Erythroblast (primary cell): ENCODE measurements around the gene DNAH14.
"Not testable (repeated sequence)": the region's sequence is repeated elsewhere in the genome, so short reads cannot be mapped to it uniquely, and the experiment has no call there.

Experiments
- DNase-seq, 2 experiments: peaks; one replicate each; lab custom pipeline; 2025; lab: John Stamatoyannopoulos, UW
- GATA1 ChIP-seq: IDR thresholded peaks from 2 replicates; pipeline ENCODE4 v1.6.1; 2011; ENCODE audit warnings: low read depth, mild to moderate bottlenecking, control low read depth, low read length, moderate library complexity
- POLR2A ChIP-seq: IDR thresholded peaks from 2 replicates; pipeline ENCODE4 v1.6.1; 2011; ENCODE audit warnings: mild to moderate bottlenecking, low read length

The DNAH14 gene

GRCh38 chr1:224938652-224939051 lies 9.2 kb downstream of the DNAH14 start:
- TF ChIP-seq GATA1 (no peak), POLR2A (no peak)
- DNase-seq = no peak

DNA sequence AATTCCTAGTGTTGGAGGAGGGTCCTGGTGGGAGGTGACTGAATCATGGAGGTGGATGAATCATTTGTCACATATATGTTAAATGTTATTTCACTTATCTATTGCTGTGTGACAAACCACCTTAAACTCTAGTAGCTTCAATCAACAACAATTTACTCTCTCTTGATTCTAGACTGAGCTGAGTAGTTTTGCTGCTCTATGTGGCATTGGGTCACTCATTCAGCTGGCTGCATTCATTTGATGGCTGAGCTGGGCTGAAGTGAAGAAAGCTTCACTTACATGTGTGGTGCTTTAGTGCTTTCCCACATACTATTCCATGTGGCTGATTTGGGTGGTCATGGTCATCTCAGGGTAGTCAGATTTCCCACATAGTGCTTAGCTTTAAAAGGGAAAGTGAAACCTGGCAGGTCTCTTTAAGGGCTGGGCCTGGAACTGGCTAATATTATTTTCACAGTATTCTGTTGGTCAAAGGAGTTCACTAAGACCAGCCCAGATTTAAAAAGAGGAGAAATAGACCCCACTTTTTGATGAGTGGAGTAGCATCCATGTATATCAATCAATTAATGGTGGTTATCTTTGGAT lies 10.5 kb downstream of the DNAH14 start:
- DNase-seq = no peak
- TF ChIP-seq POLR2A (no peak), GATA1 (no peak)

- not testable (repeated sequence) for DNase-seq
These were observed 11.3 kb downstream of the DNAH14 start for GRCh38 chr1:224940735-224941134.

DNA sequence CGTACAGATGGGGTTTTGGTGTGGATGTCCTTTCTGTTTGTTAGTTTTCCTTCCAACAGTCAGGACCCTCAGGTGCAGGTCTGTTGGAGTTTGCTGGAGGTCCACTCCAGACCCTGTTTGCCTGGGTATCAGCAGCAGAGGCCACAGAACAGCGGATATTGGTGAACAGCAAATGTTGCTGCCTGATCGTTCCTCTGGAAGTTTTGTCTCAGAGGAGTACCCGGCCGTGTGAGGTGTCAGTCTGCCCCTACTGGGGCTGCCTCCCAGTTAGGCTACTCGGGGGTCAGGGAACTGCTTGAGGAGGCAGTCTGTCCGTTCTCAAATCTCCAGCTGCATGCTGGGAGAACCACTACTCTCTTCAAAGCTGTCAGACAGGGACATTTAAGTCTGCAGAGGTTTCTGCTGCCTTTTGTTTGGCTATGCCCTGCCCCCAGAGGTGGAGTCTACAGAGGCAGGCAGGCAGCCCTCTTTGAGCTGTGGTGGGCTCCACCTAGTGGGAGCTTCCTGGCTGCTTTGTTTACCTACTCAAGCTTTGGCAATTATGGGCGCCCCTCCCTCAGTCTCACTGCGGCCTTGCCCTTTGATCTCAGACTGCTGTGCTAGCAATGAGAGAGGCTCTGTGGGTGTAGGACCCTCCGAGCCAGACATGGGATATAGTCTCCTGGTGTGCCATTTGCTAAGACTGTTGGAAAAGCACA lies 16.3 kb downstream of the DNAH14 start:
- not testable (repeated sequence) for DNase-seq

GRCh38 chr1:224946349-224946691 lies 16.8 kb downstream of the DNAH14 start:
- DNase-seq = not testable (repeated sequence)

- DNase-seq = no peak
- TF ChIP-seq POLR2A = no peak
- no peak for TF ChIP-seq GATA1
These were observed 28.2 kb downstream of the DNAH14 start for GRCh38 chr1:224957696-224958095.

- DNase-seq = no peak
- TF ChIP-seq POLR2A = no peak
- TF ChIP-seq GATA1 = no peak
These were observed 29.0 kb downstream of the DNAH14 start for GRCh38 chr1:224958490-224958889.

DNA sequence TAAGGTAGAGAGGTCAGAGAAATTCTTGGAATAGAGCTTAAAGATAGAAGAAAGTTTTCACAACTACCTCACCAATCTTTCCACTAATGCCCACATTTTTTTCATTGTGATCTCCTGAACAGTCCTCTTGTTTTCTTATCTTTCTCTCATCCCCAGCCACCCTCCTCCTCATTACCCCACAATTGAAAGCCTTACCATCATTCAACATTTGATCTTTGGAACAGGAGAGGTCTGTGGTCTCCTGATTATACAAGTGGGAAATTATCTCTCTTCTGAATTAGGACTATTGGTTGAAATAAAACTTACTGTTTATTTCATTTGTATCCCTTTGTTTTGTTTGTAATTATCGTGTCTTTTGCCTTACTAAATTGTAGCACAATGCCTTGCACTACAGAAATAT lies 29.6 kb downstream of the DNAH14 start:
- DNase-seq = peak in 1 of 2 experiments; percentile 28
- TF ChIP-seq POLR2A (no peak), GATA1 (no peak)

DNA sequence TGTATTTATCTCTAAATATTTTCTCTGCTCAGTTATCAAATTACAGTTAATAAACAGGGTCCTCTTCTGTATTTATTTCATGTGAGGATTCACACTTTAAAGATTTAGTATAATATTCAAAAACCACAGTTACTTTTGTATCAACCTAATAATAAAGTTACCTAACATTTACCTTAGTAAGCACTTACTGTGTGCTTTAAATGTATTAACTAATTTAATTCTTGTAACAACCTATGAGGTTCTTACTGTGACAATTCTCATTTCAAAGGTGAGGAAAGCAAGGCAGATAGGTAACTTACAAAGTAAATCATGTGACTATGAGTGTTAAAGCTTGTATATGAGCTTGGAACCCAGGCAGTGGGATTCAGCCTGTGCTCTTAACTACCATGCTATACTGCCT lies 30.2 kb downstream of the DNAH14 start:
- no peak for DNase-seq
- no peak for TF ChIP-seq GATA1
- TF ChIP-seq POLR2A = no peak

DNA sequence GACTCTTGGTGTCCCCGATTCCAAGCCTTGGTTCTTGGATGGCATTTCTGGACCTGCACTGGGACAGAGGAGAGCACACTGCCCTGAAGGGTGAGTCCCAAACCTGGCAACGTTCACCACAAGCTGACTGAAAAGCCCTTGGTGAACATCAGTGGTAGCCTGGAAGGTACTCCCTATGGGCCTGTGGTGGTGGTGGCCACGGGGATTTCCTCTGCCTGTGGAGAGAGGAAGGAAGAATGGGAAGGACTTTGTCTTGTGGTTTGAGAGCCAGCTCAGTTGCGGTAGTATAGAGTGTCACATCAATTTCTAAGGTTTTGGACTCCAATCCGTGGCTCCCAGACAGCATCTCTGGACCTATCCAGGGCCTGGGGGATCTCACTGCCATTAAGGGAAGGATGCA lies 50.7 kb downstream of the DNAH14 start:
- no peak for TF ChIP-seq POLR2A
- no peak for TF ChIP-seq GATA1
- DNase-seq = no peak

GRCh38 chr1:224981922-224982354 lies 52.5 kb downstream of the DNAH14 start:
- not testable (repeated sequence) for DNase-seq

- TF ChIP-seq POLR2A (no peak), GATA1 (no peak)
- no peak for DNase-seq
These were observed 58.6 kb downstream of the DNAH14 start for GRCh38 chr1:224988042-224988441.

- TF ChIP-seq POLR2A (no peak), GATA1 (no peak)
- DNase-seq = no peak
These were observed 60.1 kb downstream of the DNAH14 start for GRCh38 chr1:224989615-224990014.

DNA sequence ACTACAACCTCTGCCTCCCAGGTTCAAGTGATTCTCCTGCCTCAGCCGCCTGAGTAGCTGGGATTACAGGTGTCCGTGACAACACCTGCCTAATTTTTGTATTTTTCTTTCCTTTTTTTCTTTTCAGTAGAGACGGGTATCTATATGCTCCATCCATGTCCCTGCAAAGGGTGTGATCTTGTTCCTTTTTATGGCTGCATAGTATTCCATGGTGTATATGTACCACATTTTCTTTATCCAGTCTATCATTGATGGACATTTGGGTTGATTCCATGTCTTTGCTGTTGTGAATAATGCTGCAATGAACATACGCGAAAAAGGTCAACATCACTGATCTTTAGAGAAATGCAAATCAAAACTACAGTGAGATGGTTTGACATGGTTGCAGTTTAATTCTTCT lies 62.1 kb downstream of the DNAH14 start:
- not testable (repeated sequence) for DNase-seq

DNA sequence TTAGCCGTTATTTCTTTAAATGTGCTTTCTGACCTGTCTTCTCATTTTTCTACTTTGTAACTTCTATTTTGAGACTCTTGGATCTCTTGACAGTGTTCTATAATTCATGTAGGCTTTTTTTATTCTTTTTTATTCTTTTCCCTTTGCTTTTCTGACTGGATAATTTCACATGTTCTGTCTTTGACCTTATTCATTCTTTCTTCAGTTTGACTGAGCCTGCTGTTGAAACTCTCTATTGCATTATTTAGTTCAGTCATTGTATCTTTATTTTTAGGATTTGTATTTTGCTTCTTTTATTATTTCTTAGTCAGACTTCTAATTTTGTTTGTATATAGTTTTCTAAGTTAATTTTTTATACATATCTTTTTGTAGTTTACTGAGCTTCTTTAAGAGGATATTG lies 66.1 kb downstream of the DNAH14 start:
- TF ChIP-seq GATA1 (no peak), POLR2A (no peak)
- no peak for DNase-seq

GRCh38 chr1:224996266-224996665 lies 66.8 kb downstream of the DNAH14 start:
- DNase-seq = no peak
- TF ChIP-seq GATA1 (no peak), POLR2A (no peak)

- TF ChIP-seq GATA1 (no peak), POLR2A (no peak)
- no peak for DNase-seq
These were observed 68.7 kb downstream of the DNAH14 start for GRCh38 chr1:224998185-224998584.
